Endodermal cell (in vitro differentiated cells): ENCODE results near the gene IQUB. TPM values are rescaled to one million over a fixed set of nuclear protein-coding genes. Genes with fewer than 3 reads are reported as not detected.

Experiments
- DNase-seq: peaks from one replicate; pipeline ENCODE4 v3.0.0-alpha.2; 2017
- H3K27ac ChIP-seq: 2 replicates; pipeline ENCODE4 v1.5.1; 2013; ENCODE audit warnings: mild to moderate bottlenecking, low read depth, low read length, moderate library complexity
- H3K27me3 ChIP-seq: 2 replicates; pipeline ENCODE4 v1.6.1; 2013; ENCODE audit warnings: mild to moderate bottlenecking, low read length, moderate library complexity; ENCODE audit not compliant: insufficient read depth, control insufficient read depth, poor library complexity, severe bottlenecking
- H3K36me3 ChIP-seq: 2 replicates; pipeline ENCODE4 v1.7.0; 2013; ENCODE audit warnings: mild to moderate bottlenecking, low read length, moderate library complexity; ENCODE audit not compliant: control insufficient read depth, insufficient read depth
- H3K4me1 ChIP-seq: one replicate; pipeline ENCODE4 v1.7.0; 2013; ENCODE audit warnings: low read length; ENCODE audit not compliant: control insufficient read depth, insufficient read depth
- H3K4me3 ChIP-seq: 2 replicates; pipeline ENCODE4 v1.5.1; 2013; ENCODE audit warnings: mild to moderate bottlenecking, low read length, moderate library complexity
- H3K9ac ChIP-seq: 2 replicates; pipeline ENCODE4 v1.6.1; 2013; ENCODE audit warnings: mild to moderate bottlenecking, low read length, moderate library complexity; ENCODE audit not compliant: poor library complexity, severe bottlenecking; ENCODE audit errors: extremely low read depth
- H3K9me3 ChIP-seq: 2 replicates; pipeline ENCODE4 v1.6.1; 2013; ENCODE audit warnings: mild to moderate bottlenecking, low read length, moderate library complexity; ENCODE audit not compliant: control insufficient read depth
- H3K27ac Mint-ChIP-seq: 2 replicates; pipeline ENCODE4 v1.8.0; 2020; ENCODE audit warnings: mixed read lengths
- H3K27me3 Mint-ChIP-seq: 2 replicates; pipeline ENCODE4 v1.8.0; 2021; ENCODE audit warnings: mild to moderate bottlenecking, mixed read lengths; ENCODE audit not compliant: insufficient read depth
- H3K36me3 Mint-ChIP-seq: 2 replicates; pipeline ENCODE4 v1.8.0; 2020; ENCODE audit warnings: low read depth, mixed read lengths
- H3K4me1 Mint-ChIP-seq: 2 replicates; pipeline ENCODE4 v1.8.0; 2020; ENCODE audit warnings: mixed read lengths
- H3K4me3 Mint-ChIP-seq: 2 replicates; pipeline ENCODE4 v1.8.0; 2020; ENCODE audit warnings: mild to moderate bottlenecking, moderate library complexity, mixed read lengths
- H3K9me3 Mint-ChIP-seq: 2 replicates; pipeline ENCODE4 v1.8.0; 2020; ENCODE audit warnings: mild to moderate bottlenecking, mixed read lengths
- CTCF ChIP-seq: fragments of 200-600 bp; sonication (generic); conservative IDR thresholded peaks from 2 replicates; pipeline ENCODE4 v1.5.0; 2021; ENCODE audit warnings: antibody characterized with exemption, mild to moderate bottlenecking
- WGBS, 2 experiments: methylation state at CpG; one replicate each; pipeline versions ENCODE4 v1.1.5 to v1.1.7; 2013; ENCODE audit warnings: missing lambda C conversion rate in 2 of 2, mixed read lengths in 1 of 2; ENCODE audit not compliant: insufficient coverage in 1 of 2, insufficient read length in 1 of 2; 5-methylcytosine and 5-hydroxymethylcytosine counted together
- total RNA-seq, 2 donors: library from RNA; stranded (reverse); fragmentation: NEBNext Ultra II Directional in 1 of 2; extraction: Animal tissue kit (Norgen Biotek cat#: 25700) in 1 of 2; gene quantifications; 2 replicates in 1 of 2; 3 replicates in 1 of 2; pipeline ENCODE4 v1.2.1, GENCODE V29; 2021

IQUB gene
- total RNA-seq, 2 donors from 2014 or later, result 0.88 to 2.1 TPM

GRCh38 chr7:123499211-123499970 is 35.0 kb downstream of the IQUB start:
- no peak for TF ChIP-seq CTCF
- DNase-seq, result no peak
- Histone ChIP-seq H3K36me3 (no peaks in the 10 kb centered on the region), H3K9me3 (peaks cover 5% of the 10 kb centered on the region), H3K4me1 (no peaks in the 10 kb centered on the region), H3K4me3 (no peak overlapping the region), H3K9ac (no peak overlapping the region), H3K27me3 (no peaks in the 10 kb centered on the region), H3K27ac (no peak overlapping the region)
- Mint-ChIP-seq H3K36me3 (peaks cover 2% of the 10 kb centered on the region), H3K4me1 (peaks cover 7% of the 10 kb centered on the region), H3K4me3 (no peak overlapping the region), H3K27ac (no peak overlapping the region), H3K9me3 (peaks cover 5% of the 10 kb centered on the region), H3K27me3 (no peaks in the 10 kb centered on the region)
- 93 to 94% methylated on average over 3 to 8 of the region's 8 CpGs for WGBS, 2 experiments

- Mint-ChIP-seq H3K4me1 (peaks cover 7% of the 10 kb centered on the region), H3K27ac (no peak overlapping the region), H3K4me3 (no peak overlapping the region), H3K27me3 (no peaks in the 10 kb centered on the region), H3K9me3 (no peaks in the 10 kb centered on the region), H3K36me3 (no peaks in the 10 kb centered on the region)
- no peaks in the 10 kb centered on the region for H3K36me3 ChIP-seq
- no peak for TF ChIP-seq CTCF
- H3K9me3 ChIP-seq, result no peaks in the 10 kb centered on the region
- no peak overlapping the region for H3K9ac ChIP-seq
- no peak overlapping the region for H3K27ac ChIP-seq
- H3K4me1 ChIP-seq, result no peaks in the 10 kb centered on the region
- no peak overlapping the region for H3K4me3 ChIP-seq
- no peak for DNase-seq
- no peaks in the 10 kb centered on the region for H3K27me3 ChIP-seq
- WGBS, 2 experiments, result 100% methylated on average over 2 of the region's 2 CpGs
Observed at GRCh38 chr7:123498601-123499000, 35.8 kb downstream of the IQUB start.

- Histone ChIP-seq H3K9me3 (no peaks in the 10 kb centered on the region), H3K9ac (no peak overlapping the region), H3K36me3 (no peaks in the 10 kb centered on the region), H3K4me3 (no peak overlapping the region), H3K4me1 (no peaks in the 10 kb centered on the region), H3K27ac (no peak overlapping the region), H3K27me3 (no peaks in the 10 kb centered on the region)
- Mint-ChIP-seq H3K27ac (no peak overlapping the region), H3K27me3 (no peaks in the 10 kb centered on the region), H3K4me3 (no peak overlapping the region), H3K36me3 (no peaks in the 10 kb centered on the region), H3K9me3 (no peaks in the 10 kb centered on the region), H3K4me1 (peaks cover 7% of the 10 kb centered on the region)
- no peak for DNase-seq
- 78 to 80% methylated on average over 1 of the region's 1 CpG for WGBS, 2 experiments
- no peak for TF ChIP-seq CTCF
Observed at GRCh38 chr7:123498031-123498430, 36.4 kb downstream of the IQUB start.
